ENCODE results near the gene CCR7.

DNA sequence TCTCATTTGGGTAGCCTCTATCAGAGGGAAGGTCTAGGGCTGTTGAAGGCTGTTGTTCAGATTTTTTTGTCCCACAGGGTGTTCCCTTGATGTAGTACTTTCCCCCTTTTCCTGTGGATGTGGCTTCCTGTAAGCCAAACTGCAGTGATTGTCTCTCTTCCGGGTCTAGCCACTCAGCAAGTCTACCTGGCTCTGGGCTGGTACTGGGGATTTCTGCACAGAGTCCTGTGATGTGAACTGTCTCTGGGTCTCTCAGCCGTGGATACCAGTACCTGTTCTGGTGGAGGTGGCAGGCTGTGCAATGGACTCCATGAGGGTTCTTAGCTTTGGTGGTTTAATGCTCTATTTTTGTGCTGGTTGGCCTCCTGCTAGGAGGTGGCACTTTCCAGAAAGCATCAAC lies 23.3 kb upstream of the CCR7 start:
- TF ChIP-seq, protein P1, sequence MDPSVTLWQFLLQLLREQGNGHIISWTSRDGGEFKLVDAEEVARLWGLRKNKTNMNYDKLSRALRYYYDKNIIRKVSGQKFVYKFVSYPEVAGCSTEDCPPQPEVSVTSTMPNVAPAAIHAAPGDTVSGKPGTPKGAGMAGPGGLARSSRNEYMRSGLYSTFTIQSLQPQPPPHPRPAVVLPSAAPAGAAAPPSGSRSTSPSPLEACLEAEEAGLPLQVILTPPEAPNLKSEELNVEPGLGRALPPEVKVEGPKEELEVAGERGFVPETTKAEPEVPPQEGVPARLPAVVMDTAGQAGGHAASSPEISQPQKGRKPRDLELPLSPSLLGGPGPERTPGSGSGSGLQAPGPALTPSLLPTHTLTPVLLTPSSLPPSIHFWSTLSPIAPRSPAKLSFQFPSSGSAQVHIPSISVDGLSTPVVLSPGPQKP (IDR thresholded peaks at IDR 0.05; ENCODE audit: low read depth, low read length), result no peak
- TF ChIP-seq, protein P2, sequence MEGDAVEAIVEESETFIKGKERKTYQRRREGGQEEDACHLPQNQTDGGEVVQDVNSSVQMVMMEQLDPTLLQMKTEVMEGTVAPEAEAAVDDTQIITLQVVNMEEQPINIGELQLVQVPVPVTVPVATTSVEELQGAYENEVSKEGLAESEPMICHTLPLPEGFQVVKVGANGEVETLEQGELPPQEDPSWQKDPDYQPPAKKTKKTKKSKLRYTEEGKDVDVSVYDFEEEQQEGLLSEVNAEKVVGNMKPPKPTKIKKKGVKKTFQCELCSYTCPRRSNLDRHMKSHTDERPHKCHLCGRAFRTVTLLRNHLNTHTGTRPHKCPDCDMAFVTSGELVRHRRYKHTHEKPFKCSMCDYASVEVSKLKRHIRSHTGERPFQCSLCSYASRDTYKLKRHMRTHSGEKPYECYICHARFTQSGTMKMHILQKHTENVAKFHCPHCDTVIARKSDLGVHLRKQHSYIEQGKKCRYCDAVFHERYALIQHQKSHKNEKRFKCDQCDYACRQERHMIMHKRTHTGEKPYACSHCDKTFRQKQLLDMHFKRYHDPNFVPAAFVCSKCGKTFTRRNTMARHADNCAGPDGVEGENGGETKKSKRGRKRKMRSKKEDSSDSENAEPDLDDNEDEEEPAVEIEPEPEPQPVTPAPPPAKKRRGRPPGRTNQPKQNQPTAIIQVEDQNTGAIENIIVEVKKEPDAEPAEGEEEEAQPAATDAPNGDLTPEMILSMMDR (IDR thresholded peaks at IDR 0.05), result no peak
- TF ChIP-seq POLR2A (IDR thresholded peaks at IDR 0.05; ENCODE audit: low read length), result no peak
- TF ChIP-seq, protein P3, sequence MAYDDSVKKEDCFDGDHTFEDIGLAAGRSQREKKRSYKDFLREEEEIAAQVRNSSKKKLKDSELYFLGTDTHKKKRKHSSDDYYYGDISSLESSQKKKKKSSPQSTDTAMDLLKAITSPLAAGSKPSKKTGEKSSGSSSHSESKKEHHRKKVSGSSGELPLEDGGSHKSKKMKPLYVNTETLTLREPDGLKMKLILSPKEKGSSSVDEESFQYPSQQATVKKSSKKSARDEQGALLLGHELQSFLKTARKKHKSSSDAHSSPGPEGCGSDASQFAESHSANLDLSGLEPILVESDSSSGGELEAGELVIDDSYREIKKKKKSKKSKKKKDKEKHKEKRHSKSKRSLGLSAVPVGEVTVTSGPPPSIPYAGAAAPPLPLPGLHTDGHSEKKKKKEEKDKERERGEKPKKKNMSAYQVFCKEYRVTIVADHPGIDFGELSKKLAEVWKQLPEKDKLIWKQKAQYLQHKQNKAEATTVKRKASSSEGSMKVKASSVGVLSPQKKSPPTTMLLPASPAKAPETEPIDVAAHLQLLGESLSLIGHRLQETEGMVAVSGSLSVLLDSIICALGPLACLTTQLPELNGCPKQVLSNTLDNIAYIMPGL (CRISPR knock-in tag; IDR thresholded peaks at IDR 0.05; ENCODE audit: borderline replicate concordance), result no peak
